OCI-LY1 (cell line): Measurements from ENCODE around the gene HEXIM1.
A peak's percentile ranks its signal among the peaks of the same experiment; 100 is the strongest.

ENCODE experiments used
- H2AFZ ChIP-seq: fragments of 200-600 bp; sonication (generic), shearing (Covaris generic); 2 replicates; pipeline ENCODE4 v1.6.0; 2014; ENCODE audit warnings: antibody characterized with exemption, mild to moderate bottlenecking, low read length
- H3F3A ChIP-seq: fragments of 200-600 bp; sonication (generic), shearing (Covaris generic); 2 replicates; pipeline ENCODE4 v1.6.0; 2014; ENCODE audit warnings: mild to moderate bottlenecking, antibody characterized with exemption, low read length, moderate library complexity; ENCODE audit not compliant: insufficient read depth
- H3K27ac ChIP-seq: fragments of 200-600 bp; sonication (generic); 2 replicates; pipeline ENCODE4 v1.5.1; 2014; ENCODE audit warnings: low read length, mixed run types, mild to moderate bottlenecking, low read depth; ENCODE audit not compliant: poor library complexity, severe bottlenecking
- H3K27me3 ChIP-seq: fragments of 200-600 bp; sonication (generic); 2 replicates; pipeline ENCODE4 v1.6.0; 2014; ENCODE audit warnings: antibody characterized with exemption, mild to moderate bottlenecking, low read length, moderate library complexity; ENCODE audit not compliant: insufficient read depth
- H3K36me3 ChIP-seq: fragments of 200-600 bp; sonication (generic); 2 replicates; pipeline ENCODE4 v1.6.1; 2014; ENCODE audit warnings: mild to moderate bottlenecking, antibody characterized with exemption, low read length, moderate library complexity, mixed read lengths; ENCODE audit not compliant: insufficient read depth
- H3K4me1 ChIP-seq: fragments of 200-600 bp; sonication (generic); 2 replicates; pipeline ENCODE4 v1.5.1; 2014; ENCODE audit warnings: mild to moderate bottlenecking, low read length, moderate library complexity; ENCODE audit not compliant: insufficient read depth, severe bottlenecking
- H3K4me2 ChIP-seq: fragments of 200-600 bp; sonication (generic), shearing (Covaris generic); 2 replicates; pipeline ENCODE4 v1.6.1; 2014; ENCODE audit warnings: low read length
- H3K4me3 ChIP-seq: fragments of 200-600 bp; sonication (generic); 2 replicates; pipeline ENCODE4 v1.5.1; 2014; ENCODE audit warnings: low read length, low read depth, mild to moderate bottlenecking, mixed read lengths; ENCODE audit not compliant: poor library complexity, severe bottlenecking
- H3K79me2 ChIP-seq: fragments of 200-600 bp; shearing (Covaris generic); 2 replicates; pipeline ENCODE4 v1.6.1; 2016; ENCODE audit warnings: mixed run types, low read length, mixed read lengths; ENCODE audit not compliant: insufficient read depth
- H3K9ac ChIP-seq: fragments of 200-600 bp; sonication (generic), shearing (Covaris generic); 2 replicates; pipeline ENCODE4 v1.6.1; 2014; ENCODE audit warnings: mild to moderate bottlenecking, low read length, mixed read lengths
- H3K9me2 ChIP-seq: fragments of 200-600 bp; sonication (generic), shearing (Covaris generic); 2 replicates; pipeline ENCODE4 v1.6.1; 2014; ENCODE audit warnings: low read depth, mild to moderate bottlenecking, low read length, mixed read lengths
- H3K9me3 ChIP-seq: fragments of 200-600 bp; shearing (Covaris generic); 2 replicates; pipeline ENCODE4 v1.6.1; 2014; ENCODE audit warnings: low read length, mixed read lengths
- H4K20me1 ChIP-seq: fragments of 200-600 bp; sonication (generic), shearing (Covaris generic); 2 replicates; pipeline ENCODE4 v1.6.0; 2016; ENCODE audit warnings: mild to moderate bottlenecking, low read length; ENCODE audit not compliant: insufficient read depth
- CTCF ChIP-seq: fragments of 200-600 bp; sonication (generic), shearing (Covaris generic); IDR thresholded peaks from 2 replicates; pipeline ENCODE4 v1.5.1; 2017; ENCODE audit warnings: mild to moderate bottlenecking, antibody characterized with exemption, low read length, moderate library complexity, mixed read lengths
- EZH2 ChIP-seq: fragments of 200-600 bp; sonication (generic), shearing (Covaris generic); IDR thresholded peaks from 2 replicates; pipeline ENCODE4 v1.8.0; 2017; ENCODE audit warnings: borderline replicate concordance, mixed run types, mild to moderate bottlenecking, antibody characterized with exemption, low read length, moderate library complexity, mixed read lengths

The HEXIM1 gene

GRCh38 chr17:45156242-45156641, 8.0 kb downstream of the HEXIM1 start:
- H3K79me2 ChIP-seq: peaks cover 6% of the 10 kb centered on the region

GRCh38 chr17:45160447-45161287, 12.4 kb downstream of the HEXIM1 start:
- Histone ChIP-seq H3K27me3 (no peaks in the 10 kb centered on the region), H2AFZ (no peak overlapping the region), H3K4me2 (peak overlapping the region; percentile 67), H3K9me3 (no peaks in the 10 kb centered on the region), H3K4me1 (peaks cover 21% of the 10 kb centered on the region), H4K20me1 (no peaks in the 10 kb centered on the region), H3K4me3 (peak overlapping the region; percentile 85), H3K79me2 (peaks cover 6% of the 10 kb centered on the region), H3K9ac (peak overlapping the region; percentile 95), H3K27ac (peak overlapping the region; percentile 64), H3F3A (no peaks in the 10 kb centered on the region), H3K9me2 (no peaks in the 10 kb centered on the region), H3K36me3 (peaks cover 13% of the 10 kb centered on the region)
- TF ChIP-seq EZH2 (no peak), CTCF (0 out of 2 replicates have a peak, but pooled peaks have one; percentile 27)

More at GRCh38 chr17:45156242-45156641, 8.0 kb downstream of the HEXIM1 start:
- Histone ChIP-seq H3F3A (peaks cover 7% of the 10 kb centered on the region; the same call in 1 of the 2 replicates), H3K36me3 (peaks cover 8% of the 10 kb centered on the region), H3K27ac (no peak overlapping the region), H3K9me3 (no peaks in the 10 kb centered on the region), H4K20me1 (no peaks in the 10 kb centered on the region), H2AFZ (no peak overlapping the region), H3K9ac (no peak overlapping the region), H3K4me2 (no peak overlapping the region), H3K4me1 (peaks cover 16% of the 10 kb centered on the region), H3K27me3 (no peaks in the 10 kb centered on the region), H3K9me2 (no peaks in the 10 kb centered on the region), H3K4me3 (no peak overlapping the region)
- TF ChIP-seq CTCF: no peak
- TF ChIP-seq EZH2: no peak

- Histone ChIP-seq H3K9me2 (no peaks in the 10 kb centered on the region), H3K9ac (peak within 1 kb of the TSS; percentile 95), H3K9me3 (no peaks in the 10 kb centered on the region), H3K27me3 (no peaks in the 10 kb centered on the region), H3K79me2 (peaks cover 6% of the 10 kb centered on the region), H3K27ac (peak within 1 kb of the TSS; percentile 64), H3K4me2 (peak within 1 kb of the TSS; percentile 85), H4K20me1 (no peaks in the 10 kb centered on the region), H2AFZ (no peak within 1 kb of the TSS), H3K36me3 (peaks cover 13% of the 10 kb centered on the region), H3F3A (no peaks in the 10 kb centered on the region), H3K4me3 (peak within 1 kb of the TSS; percentile 85), H3K4me1 (peaks cover 21% of the 10 kb centered on the region)
- TF ChIP-seq CTCF: no peak
- TF ChIP-seq EZH2: no peak
Observed at GRCh38 chr17:45161288-45162024, 13.2 kb downstream of the HEXIM1 start, which contains the start of gene HEXIM2. Gene HEXIM2, plus strand, starts transcription at chr17:45161875. Its CDS starts 919 bp downstream, at chr17:45162794.
